GM19193 (cell line): Measurements from ENCODE around the gene MPP1.

Experiments
- POLR2A ChIP-seq: IDR thresholded peaks from 4 replicates; pipeline ENCODE4 v1.6.1; 2011; ENCODE audit not compliant: insufficient read depth, insufficient read length; ENCODE audit errors: extremely low read depth

The MPP1 gene

DNA sequence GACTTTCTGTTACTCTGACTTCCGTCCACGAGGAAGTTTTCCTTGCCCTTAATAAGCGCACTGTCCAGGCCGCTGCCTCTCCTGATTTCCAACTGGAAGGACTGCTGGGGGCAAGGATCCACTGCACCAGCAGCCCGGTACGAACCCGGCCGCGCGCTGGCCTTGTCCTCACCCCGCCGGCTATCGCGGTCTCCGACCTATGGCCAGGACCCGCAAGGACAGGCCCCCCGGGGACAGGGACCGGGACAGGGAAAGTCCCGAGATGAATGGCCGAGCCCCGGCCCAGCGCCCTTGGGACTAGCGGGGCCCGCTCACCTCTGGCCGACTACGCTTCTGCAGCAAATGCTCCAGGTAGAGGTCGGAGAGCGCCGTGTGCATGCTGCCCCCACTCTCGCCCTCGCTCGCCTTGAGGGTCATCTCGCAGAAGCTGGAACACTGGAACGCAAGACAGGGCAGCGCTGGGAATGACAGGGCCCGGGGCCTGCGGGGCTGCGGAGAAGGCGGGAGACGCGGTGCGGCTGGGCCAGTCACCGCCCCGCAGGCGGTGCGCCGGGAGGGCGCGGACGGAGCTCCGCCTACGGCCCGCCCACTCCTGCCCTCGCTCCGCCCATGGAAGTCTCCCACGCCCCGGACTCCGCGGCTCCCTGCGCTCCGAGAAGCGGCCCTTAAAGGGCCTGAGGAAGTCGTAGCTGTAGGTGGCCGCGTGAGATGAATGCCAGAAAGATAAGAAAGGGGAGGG, at the start of gene MPP1:
MPP1 (minus strand) TSS at position 529 of the 739 bp plus-strand sequence; CDS start at position 417, 112 bp downstream.
- TF ChIP-seq POLR2A: peak; percentile 47

- no peak for TF ChIP-seq POLR2A
Observed at GRCh38 chrX:154850957-154851611, 45.8 kb upstream of the MPP1 start.

DNA sequence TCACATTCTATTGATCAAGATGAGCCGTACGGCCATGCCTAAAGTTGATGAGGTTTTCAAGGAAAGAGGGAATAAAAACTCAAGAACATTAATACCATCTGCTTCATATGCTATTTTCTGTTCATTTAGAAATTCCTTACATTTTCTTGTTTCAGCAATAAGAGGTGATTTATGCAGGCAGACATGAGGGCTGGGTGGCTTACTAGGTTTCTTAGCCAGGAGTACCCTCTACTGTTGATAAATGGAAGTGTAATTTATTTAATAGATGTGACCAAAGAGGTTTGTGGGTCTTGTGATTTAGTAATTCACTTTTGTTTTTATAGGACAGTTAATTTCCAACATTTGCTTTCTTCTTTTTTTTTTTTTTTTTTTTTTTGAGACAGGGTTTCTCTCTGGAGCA, 35.6 kb upstream of the MPP1 start:
- no peak for TF ChIP-seq POLR2A

GRCh38 chrX:154836163-154836562, 30.9 kb upstream of the MPP1 start:
- TF ChIP-seq POLR2A: no peak

DNA sequence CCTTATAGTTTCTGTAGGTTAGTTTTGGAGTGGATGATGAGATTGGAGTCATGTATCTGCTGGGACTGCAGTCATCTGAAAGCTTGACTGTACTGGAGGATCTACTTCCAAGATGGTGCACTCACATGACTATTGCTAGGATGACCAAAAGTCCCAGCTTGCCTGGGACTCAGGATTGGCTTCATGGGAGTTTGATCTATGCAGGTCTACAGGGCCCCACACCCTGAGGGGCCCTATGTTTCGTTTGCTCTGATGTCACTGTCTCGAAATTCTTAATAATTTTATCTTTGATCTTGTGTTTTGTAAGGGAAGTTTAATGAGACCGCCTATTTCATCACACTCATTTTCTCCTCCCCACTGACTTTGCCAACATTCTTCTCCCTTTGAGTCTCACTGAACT, 29.3 kb upstream of the MPP1 start, which contains the start of gene SMIM9:
SMIM9 (minus strand) TSS at position 101 of the 400 bp plus-strand sequence. CDS start 3,806 bp downstream, outside the sequence.
- TF ChIP-seq POLR2A: no peak

GRCh38 chrX:154833746-154834274, 28.5 kb upstream of the MPP1 start:
- no peak for TF ChIP-seq POLR2A

DNA sequence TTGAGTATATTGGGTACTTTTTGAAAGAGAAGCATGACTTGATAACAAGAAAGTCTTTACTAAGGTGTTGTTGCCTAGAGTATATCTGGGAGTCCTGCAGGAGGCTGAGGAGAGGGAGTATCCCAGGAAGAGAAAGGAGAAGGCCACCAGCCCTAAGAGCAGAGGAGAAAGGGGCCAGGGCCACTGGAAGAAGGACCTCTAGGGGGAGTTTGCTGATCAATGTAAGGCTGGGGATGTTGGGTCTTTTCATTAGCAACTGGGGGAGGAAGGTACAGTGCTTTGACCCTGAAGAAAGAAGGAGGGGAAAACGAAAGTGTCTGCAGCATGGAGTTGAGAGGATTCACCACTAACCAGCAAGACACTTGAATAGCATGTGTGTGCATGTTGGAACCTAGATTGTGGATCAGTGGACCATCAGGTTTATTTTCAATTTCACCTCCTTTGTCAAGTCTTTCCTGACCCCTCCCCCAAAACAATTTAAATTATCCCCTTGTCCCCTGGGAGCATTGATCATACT, 24.7 kb upstream of the MPP1 start:
- no peak for TF ChIP-seq POLR2A

DNA sequence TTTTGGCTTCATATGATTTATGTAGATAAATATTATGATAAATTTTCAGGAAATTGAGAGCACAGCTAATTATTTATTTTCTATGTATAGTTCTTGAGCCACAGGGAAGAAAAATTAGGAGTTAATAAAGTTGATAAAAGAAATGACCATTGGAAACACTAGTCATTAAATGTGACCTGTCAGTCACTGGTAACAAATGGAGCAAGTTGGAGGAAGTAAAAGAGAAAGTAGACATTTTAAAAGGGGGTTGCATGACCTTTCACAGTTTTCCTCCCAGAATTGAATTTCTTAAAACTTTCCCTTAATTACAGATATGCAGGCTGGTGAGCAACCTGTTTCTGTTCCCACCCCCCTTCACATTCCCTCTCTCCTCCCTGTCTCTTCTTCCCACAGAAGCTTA, 23.8 kb upstream of the MPP1 start:
- no peak for TF ChIP-seq POLR2A

DNA sequence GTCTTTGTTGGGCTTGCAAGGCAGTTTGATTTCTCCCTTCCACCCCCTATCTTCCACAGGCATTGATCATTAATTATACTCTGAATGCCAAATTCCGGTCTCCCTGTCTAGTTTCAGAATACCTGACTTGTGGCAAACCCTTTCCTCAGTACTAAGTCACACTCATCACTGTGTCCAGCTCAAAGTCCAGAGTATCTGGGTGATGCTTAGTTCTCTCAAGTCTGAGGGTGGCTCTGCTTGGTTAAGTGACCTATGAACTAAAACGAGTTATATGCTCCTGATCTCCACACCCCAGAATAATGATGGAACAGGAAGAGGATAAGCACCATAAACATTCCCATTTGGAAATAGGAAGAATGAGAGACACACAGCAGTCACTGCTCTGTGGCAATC, 22.7 kb upstream of the MPP1 start:
- TF ChIP-seq POLR2A: no peak

DNA sequence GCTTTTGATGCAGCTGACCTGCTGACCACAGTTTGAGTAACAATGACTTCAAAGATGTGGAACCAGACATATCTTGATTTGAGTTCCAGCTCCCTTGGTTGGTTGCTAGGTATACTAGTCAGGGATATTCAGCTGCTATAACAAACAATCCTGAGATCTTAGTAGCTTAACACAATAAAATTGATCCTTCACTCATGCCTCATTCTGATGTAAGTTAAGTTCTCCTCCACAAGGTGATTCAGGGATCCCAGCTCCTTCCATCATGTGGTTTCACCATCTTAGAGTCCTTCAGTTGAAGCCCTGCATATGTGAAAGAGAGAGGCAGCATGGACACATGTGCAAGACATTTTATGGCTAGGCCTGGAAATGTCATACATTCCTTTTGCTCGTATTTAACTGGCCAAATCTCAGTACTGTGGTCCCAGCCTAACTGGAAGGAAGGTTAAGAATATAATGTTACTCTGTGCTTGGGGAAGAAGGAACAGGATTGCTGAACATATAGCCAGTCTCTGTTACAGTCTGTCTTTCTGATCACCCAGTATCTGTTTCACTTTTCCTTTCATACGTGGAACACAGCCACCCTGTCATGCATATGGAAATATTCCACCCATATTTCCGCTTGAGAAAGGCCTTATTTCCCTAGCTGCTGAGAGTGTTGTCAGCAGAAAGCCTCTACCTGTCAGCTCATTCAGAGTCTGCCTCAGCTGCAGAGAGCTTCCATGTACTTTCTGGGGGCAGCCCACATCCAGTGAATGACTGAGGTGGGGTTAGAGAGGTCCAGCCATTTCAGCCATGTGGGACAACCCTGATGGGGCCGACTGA, 22.1 kb upstream of the MPP1 start:
- peak; percentile 43 for TF ChIP-seq POLR2A

DNA sequence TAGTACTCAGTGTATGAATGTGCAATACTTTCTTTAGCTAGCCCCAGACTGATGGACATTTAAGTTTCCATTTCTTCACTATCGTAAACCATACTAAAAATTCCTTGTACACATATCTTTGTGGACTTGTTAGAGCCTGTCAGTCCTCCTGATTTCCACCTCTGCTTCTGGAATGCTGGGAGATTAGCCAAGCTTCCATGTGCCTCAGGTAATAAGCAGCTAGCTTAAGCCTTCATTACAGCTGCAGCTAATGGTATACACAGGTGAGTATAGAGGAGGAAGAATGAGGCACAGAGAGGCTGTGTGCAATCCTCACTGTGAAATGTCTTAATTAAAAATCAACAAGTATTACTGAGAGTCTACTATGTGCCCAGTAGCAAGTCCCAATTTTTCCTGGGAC, 19.4 kb upstream of the MPP1 start:
- TF ChIP-seq POLR2A: no peak

DNA sequence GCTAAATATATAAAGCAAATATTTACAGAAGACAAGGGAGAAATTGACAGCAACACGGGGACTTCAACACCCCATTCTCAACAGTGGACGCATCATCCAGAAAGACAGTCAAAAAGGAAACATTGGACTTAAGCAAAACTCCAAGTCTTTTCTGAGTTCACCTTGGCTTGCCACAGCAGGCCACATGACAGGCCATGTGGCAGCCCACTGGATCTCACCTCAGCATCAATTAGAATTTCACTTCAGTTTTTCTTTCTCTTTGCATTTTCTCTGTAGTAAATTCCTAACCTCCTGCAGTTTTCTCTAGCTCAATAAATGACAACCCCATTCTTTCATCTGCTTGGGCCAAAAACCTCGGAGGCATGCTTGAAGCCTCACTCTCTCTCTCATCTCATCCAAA, 16.7 kb upstream of the MPP1 start:
- TF ChIP-seq POLR2A: no peak

- TF ChIP-seq POLR2A: no peak
Observed at GRCh38 chrX:154821523-154821922, 16.2 kb upstream of the MPP1 start.

GRCh38 chrX:154819771-154820341, 14.6 kb upstream of the MPP1 start:
- TF ChIP-seq POLR2A: no peak
